HG02943 (cell line): Measurements from ENCODE around the gene SCML1.
"Not testable (repeated sequence)": the region's sequence is repeated elsewhere in the genome, so short reads cannot be mapped to it uniquely, and the experiment has no call there.

ENCODE experiments used
- ATAC-seq: cut with Tn5 transposase; IDR thresholded peaks from one replicate; pipeline ENCODE4 v1.9.1; 2021; ENCODE audit warnings: mild to moderate bottlenecking, low read depth, moderate library complexity; ENCODE audit not compliant: unreplicated experiment

The SCML1 gene

DNA sequence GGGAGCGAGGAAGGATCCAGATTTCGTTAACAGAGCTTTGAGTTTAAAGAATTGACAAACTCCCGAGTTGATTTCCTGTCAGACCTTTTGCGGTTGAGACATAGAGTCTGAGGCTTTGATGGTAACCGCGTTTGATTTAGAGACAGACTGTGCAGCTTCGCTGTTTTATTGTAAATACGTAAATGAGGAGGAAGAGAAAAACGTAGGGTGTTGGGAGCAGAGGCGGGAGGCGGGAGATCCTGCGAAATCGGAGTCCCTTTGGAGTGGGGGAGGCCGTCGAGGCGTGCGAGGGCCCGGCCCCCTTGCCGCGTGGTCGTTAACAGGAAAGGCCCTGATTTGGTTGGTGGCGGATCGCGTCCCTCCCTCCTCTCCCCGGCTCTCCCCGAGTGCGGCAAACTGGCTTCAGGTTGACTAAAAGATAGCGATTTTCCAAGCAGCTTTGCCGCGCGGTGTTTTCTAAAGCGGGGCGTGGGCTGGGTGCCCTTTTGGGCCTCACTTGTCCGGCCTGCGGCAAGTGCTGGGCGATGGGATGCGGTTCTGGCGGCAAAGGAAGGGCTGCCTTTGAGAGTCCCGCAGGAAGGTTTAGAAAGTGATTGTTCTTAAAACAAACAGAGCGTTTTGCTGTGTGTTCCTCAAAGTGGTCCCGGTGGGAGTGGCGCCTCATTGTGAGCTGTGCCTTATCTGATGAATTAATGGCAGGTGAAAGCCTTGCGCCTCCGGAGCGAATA, 857 bp downstream of the SCML1 start:
- no peak for ATAC-seq

- no peak for ATAC-seq
Measured at GRCh38 chrX:17738737-17739535, 1.6 kb downstream of the SCML1 start.

GRCh38 chrX:17740137-17741122, 3.1 kb downstream of the SCML1 start:
- ATAC-seq, result no peak

DNA sequence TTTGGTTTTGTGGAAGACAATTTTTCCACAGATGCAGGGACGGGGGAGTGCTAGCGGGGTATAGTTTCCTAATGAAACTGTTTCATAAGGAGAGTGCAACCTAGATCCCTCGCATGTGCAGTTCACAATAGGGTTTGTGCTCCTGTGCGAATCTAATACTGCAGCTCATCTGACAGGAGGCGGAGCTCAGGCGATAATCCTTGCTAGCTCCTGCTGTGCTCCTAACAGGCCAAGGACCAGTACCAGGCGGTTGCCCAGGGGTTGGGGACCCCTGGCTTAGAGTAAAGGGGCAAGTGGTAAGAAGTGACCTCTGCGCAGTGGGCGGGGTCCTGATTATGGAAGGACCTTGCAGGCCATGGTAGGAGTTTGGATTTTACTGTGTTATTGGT, 3.8 kb downstream of the SCML1 start:
- ATAC-seq, result no peak

DNA sequence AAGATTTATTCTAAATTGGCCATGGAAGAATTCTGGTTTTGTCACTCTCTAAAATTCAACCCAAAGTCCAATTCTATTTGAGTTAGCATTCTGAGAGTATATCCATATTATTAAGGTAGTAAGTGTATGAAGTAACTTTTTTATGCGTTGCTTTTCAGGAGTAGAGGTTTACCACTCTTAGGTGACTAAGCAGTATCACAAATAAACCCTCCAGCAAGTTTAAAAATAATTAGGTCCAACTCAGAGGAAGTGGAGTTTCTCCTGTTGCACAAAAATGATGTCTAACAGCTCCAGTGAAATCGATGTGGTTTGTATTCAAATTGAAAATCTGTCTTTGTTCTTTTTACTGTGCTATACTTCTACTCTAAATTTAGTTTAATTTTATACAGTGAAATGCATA, 6.6 kb downstream of the SCML1 start:
- no peak for ATAC-seq

- no peak for ATAC-seq
Measured at GRCh38 chrX:17744896-17745523, 7.7 kb downstream of the SCML1 start.

DNA sequence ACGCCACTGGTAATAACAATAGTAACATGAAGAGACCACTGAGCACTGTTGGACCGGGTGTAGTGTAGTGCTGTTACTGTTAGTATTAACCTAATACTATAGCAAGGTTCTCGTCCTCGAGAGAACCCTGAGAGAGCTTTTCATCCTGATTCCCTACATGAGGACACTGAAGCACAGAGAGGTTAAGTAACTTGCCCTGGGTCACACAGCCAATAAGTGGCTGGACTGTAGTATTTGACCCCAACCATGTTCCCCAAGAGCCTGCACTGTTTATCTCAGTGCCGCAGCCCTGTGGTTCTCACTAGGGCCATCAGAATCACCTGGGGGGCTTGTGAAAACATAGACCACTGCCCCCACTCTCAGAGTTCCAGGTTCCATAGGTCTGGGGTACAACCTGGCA, 10.4 kb downstream of the SCML1 start:
- ATAC-seq, result no peak

- ATAC-seq, result no peak
Measured at GRCh38 chrX:17748684-17749083, 11.4 kb downstream of the SCML1 start.

GRCh38 chrX:17750436-17750835, 13.1 kb downstream of the SCML1 start:
- ATAC-seq, result no peak

DNA sequence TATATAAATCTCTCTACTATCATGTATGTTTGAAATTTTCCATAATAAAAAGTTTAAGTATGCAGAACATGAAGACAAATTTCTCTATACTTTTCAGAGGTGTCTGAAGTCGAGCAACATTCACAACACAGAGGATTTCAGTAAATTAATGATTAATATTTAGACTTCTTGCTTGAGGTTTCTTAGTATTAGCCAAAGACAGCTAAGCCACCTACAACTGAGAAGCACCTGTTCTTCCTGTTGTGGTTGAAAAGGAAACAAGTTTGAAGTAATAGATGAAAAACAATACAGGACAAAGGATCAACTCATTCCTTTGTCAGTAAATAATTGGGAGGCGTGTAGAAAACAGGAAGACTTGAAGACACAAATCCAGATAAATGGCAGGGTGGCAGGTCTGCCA, 21.1 kb downstream of the SCML1 start:
- ATAC-seq, result peak; percentile 84

- ATAC-seq, result no peak
Measured at GRCh38 chrX:17759990-17760389, 22.7 kb downstream of the SCML1 start.

DNA sequence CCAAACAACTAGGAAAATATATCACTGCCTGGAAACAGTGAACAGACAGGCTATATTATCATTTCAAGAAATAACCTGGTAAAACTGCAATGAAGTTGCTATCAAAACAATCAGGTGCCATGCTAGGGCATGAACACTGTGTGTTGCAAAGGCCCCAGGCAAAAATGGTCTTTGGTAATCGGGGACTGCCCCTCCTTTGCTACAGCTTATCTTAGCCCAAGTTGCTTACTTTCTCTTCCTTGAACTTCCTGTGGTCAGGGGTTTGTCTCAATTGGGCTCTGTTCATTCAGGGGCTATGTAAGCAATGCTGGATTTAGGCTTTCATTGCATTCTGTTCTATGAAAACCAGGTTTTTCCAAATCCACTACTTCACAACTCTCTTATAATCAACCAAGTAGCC, 30.4 kb downstream of the SCML1 start:
- no peak for ATAC-seq

DNA sequence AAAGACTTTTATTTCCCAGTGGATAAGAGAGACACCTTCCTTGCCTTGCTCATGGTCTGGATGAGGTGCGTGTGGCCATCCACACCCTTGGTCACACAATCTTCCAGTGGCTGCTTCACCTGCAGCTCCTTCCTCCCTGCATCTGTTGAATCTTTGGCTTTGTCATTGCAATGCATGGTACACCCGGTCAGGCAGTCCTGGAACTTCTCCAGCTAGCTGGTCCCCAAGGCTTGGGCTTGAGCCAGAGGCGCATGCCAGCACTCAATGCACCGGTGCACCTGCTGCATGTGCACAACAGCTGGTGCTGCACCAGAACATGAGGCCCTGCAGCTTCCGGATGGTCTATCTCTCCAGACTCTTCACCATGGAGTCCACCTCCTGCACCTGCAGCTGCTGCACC, 31.7 kb downstream of the SCML1 start:
- no peak for ATAC-seq

- ATAC-seq, result no peak
Measured at GRCh38 chrX:17769701-17770269, 32.5 kb downstream of the SCML1 start.

- ATAC-seq, result no peak
Measured at GRCh38 chrX:17773221-17773876, 36.1 kb downstream of the SCML1 start.

- no peak for ATAC-seq
Measured at GRCh38 chrX:17774053-17774452, 36.8 kb downstream of the SCML1 start.

GRCh38 chrX:17778997-17779396, 41.7 kb downstream of the SCML1 start:
- ATAC-seq, result no peak

- ATAC-seq, result no peak
Measured at GRCh38 chrX:17779434-17779833, 42.1 kb downstream of the SCML1 start.

- not testable (repeated sequence) for ATAC-seq
Measured at GRCh38 chrX:17786554-17787347, 49.5 kb downstream of the SCML1 start.
